Progenitor cell of endocrine pancreas (in vitro differentiated cells): Measurements from ENCODE around the gene OSBPL8. TPM values are rescaled to one million over a fixed set of nuclear protein-coding genes. Genes with fewer than 3 reads are reported as not detected.
A peak's percentile ranks its signal among the peaks of the same experiment; 100 is the strongest.
"Not testable (repeated sequence)": the region's sequence is repeated elsewhere in the genome, so short reads cannot be mapped to it uniquely, and the experiment has no call there.

Experiments used
- DNase-seq: peaks from one replicate; pipeline ENCODE4 v3.0.0; 2021; ENCODE audit warnings: low spot score; ENCODE audit not compliant: unreplicated experiment
- H3K27ac Mint-ChIP-seq: 2 replicates; pipeline ENCODE4 v1.8.0; 2021; ENCODE audit warnings: mild to moderate bottlenecking, moderate library complexity, mixed read lengths
- H3K27me3 Mint-ChIP-seq: 2 replicates; pipeline ENCODE4 v1.8.0; 2021; ENCODE audit warnings: mixed read lengths
- H3K36me3 Mint-ChIP-seq: 2 replicates; pipeline ENCODE4 v1.8.0; 2022; ENCODE audit warnings: mixed read lengths; ENCODE audit not compliant: insufficient read depth
- H3K4me1 Mint-ChIP-seq: 2 replicates; pipeline ENCODE4 v1.8.0; 2021; ENCODE audit warnings: low read depth, mixed read lengths
- H3K4me3 Mint-ChIP-seq: 2 replicates; pipeline ENCODE4 v1.8.0; 2021; ENCODE audit warnings: low read depth, mild to moderate bottlenecking, moderate library complexity, mixed read lengths
- H3K9me3 Mint-ChIP-seq: 2 replicates; pipeline ENCODE4 v1.8.0; 2021; ENCODE audit warnings: low read depth, mixed read lengths
- total RNA-seq: library from RNA; stranded (reverse); gene quantifications from 2 replicates; pipeline ENCODE4 v1.2.1, GENCODE V29; 2021
- TF ChIP-seq, protein P1 (sequence below): fragments of 200-600 bp; sonication (generic); IDR thresholded peaks from one replicate; pipeline ENCODE4 v1.5.0; 2021; ENCODE audit warnings: antibody characterized with exemption, mild to moderate bottlenecking; ENCODE audit not compliant: unreplicated experiment

The OSBPL8 gene
- total RNA-seq, 1 donor from 2014 or later, result 65.3 TPM

DNA sequence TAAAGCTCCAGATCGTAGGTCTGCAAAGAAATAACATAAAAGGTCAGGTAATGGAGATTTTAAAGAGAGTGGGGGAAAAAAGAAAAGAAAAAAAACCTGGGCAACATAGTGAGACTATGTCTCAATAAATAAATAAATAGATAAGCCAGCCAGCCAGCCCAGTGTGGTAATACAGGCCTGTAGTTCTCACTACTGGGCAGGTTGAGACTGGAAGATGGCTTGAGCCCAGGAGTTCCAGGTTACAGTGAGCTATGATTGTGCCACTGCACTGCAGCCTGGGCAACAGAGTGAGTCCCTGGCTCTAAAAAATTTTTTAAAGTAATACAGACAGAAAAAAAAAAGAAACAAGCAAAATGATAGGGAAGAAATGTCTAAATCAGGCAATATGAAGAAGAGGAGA lies 168.1 kb downstream of the OSBPL8 start:
- H3K9me3 Mint-ChIP-seq, result no peaks in the 10 kb centered on the region
- TF ChIP-seq, protein P1, sequence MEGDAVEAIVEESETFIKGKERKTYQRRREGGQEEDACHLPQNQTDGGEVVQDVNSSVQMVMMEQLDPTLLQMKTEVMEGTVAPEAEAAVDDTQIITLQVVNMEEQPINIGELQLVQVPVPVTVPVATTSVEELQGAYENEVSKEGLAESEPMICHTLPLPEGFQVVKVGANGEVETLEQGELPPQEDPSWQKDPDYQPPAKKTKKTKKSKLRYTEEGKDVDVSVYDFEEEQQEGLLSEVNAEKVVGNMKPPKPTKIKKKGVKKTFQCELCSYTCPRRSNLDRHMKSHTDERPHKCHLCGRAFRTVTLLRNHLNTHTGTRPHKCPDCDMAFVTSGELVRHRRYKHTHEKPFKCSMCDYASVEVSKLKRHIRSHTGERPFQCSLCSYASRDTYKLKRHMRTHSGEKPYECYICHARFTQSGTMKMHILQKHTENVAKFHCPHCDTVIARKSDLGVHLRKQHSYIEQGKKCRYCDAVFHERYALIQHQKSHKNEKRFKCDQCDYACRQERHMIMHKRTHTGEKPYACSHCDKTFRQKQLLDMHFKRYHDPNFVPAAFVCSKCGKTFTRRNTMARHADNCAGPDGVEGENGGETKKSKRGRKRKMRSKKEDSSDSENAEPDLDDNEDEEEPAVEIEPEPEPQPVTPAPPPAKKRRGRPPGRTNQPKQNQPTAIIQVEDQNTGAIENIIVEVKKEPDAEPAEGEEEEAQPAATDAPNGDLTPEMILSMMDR, result no peak
- H3K27me3 Mint-ChIP-seq, result no peaks in the 10 kb centered on the region
- H3K27ac Mint-ChIP-seq, result no peak overlapping the region
- H3K36me3 Mint-ChIP-seq, result peaks cover 12% of the 10 kb centered on the region
- no peak for DNase-seq
- no peaks in the 10 kb centered on the region for H3K4me1 Mint-ChIP-seq
- H3K4me3 Mint-ChIP-seq, result no peak overlapping the region

DNA sequence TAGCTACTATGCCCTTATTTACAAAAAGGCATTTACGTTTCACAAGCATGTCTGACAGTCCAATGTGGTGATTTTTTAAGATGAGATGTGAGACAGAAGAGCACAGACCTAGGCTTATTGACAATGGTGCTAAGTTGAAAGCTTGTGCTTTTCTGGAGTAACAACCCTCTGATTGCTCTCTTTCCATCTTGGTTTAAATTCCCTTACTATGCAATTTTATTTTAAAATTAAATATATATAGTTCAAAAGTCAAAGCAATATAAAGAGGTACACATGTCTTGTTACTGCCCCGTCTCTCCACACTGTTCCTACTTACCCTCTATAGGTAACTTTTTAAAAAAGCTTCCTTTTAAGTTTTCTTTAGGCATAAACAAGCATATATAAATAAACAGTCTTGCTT lies 172.0 kb downstream of the OSBPL8 start:
- Mint-ChIP-seq H3K4me1 (no peaks in the 10 kb centered on the region), H3K27ac (no peak overlapping the region), H3K27me3 (no peaks in the 10 kb centered on the region), H3K9me3 (no peaks in the 10 kb centered on the region), H3K36me3 (peaks cover 17% of the 10 kb centered on the region), H3K4me3 (no peak overlapping the region)
- DNase-seq, result no peak
- TF ChIP-seq, protein P1, result no peak

DNA sequence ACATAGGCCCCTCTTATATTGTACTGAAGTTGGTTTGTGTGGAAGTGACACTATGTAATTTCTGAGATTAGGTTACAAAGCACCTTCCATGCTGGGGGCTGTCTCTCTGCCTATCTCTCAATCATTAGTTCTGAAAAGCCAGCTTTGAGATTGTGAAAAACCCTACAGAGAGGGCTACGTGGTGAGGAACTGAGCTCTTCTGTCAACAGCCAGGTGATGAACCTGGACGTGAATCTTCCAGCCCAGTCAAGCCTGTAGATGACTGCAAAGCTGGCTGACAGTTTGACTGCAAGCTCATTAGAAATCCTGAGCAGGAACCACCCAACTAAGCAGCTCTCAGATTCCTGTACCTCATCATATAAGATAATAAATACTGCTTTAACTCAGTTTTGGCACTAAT lies 175.0 kb downstream of the OSBPL8 start:
- TF ChIP-seq, protein P1, result no peak
- no peaks in the 10 kb centered on the region for H3K27me3 Mint-ChIP-seq

DNA sequence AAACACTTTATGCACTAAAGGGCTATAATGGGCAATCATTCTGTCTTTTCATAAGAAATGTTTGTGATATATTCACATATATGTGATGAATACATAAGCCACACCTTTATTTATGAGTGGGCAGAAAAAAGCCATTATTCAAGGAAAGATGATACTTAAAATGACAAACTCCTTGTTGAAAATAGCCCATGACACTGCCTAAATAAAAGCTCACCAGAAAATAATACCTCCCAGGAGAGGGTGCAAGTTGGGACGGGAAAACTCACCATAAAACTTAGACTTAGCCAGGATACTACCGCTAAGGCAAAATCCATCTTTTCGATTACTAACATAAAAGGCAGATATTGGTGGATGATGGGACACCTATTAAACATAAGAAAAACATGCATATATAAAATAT lies 175.6 kb downstream of the OSBPL8 start:
- Mint-ChIP-seq H3K27ac (no peak overlapping the region), H3K27me3 (no peaks in the 10 kb centered on the region), H3K36me3 (peaks cover 10% of the 10 kb centered on the region), H3K4me1 (no peaks in the 10 kb centered on the region), H3K4me3 (no peak overlapping the region), H3K9me3 (no peaks in the 10 kb centered on the region)
- DNase-seq, result no peak
- TF ChIP-seq, protein P1, result no peak

More for the DNA sequence above, 175.0 kb downstream of the OSBPL8 start:
- Mint-ChIP-seq H3K4me1 (no peaks in the 10 kb centered on the region), H3K27ac (no peak overlapping the region), H3K4me3 (no peak overlapping the region), H3K36me3 (peaks cover 11% of the 10 kb centered on the region), H3K9me3 (no peaks in the 10 kb centered on the region)
- DNase-seq, result no peak

DNA sequence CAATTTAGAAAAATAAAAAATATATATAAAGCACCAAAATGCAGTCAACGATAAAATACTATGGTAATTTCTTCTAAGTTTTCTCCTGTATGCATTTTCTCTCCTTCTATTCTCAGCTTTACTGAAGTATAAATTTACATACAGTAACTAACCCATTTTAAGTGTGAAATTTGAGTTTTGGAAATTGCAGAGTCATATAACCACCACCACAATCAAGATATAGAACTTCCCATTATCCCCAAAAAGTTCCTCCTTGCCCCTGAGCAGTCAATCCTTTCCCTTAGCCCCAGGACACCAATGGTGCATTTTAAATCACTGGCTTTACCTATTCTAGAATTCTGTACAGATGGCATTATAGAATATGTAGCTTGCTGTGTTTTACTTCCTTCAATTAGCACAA lies 180.3 kb downstream of the OSBPL8 start:
- Mint-ChIP-seq H3K36me3 (peaks cover 17% of the 10 kb centered on the region), H3K9me3 (peaks cover 3% of the 10 kb centered on the region), H3K4me3 (no peak overlapping the region), H3K27ac (peak overlapping the region; percentile 68), H3K27me3 (no peaks in the 10 kb centered on the region), H3K4me1 (no peaks in the 10 kb centered on the region)
- DNase-seq, result no peak
- TF ChIP-seq, protein P1, result no peak

DNA sequence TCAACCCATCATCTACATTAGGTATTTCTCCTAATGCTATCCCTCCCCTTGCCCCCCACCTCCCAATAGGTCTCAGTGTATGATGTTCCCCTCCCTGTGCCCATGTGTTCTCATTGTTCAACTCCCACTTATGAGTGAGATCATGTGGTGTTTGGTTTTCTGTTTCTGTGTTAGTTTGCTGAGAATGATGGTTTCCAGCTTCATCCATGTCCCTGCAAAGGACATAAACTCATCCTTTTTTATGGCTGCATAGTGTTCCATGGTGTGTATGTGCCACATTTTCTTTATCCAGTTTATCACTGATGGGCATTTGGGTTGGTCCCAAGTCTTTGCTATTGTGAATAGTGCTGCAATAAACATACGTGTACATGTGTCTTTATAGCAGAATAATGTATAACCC lies 182.7 kb downstream of the OSBPL8 start:
- Mint-ChIP-seq H3K27ac (peak overlapping the region; percentile 67), H3K36me3 (peaks cover 16% of the 10 kb centered on the region)
- not testable (repeated sequence) for DNase-seq, H3K27me3 Mint-ChIP-seq, H3K4me3 Mint-ChIP-seq, H3K9me3 Mint-ChIP-seq, H3K4me1 Mint-ChIP-seq
